ENCODE measurements around the gene DNAH7.

DNA sequence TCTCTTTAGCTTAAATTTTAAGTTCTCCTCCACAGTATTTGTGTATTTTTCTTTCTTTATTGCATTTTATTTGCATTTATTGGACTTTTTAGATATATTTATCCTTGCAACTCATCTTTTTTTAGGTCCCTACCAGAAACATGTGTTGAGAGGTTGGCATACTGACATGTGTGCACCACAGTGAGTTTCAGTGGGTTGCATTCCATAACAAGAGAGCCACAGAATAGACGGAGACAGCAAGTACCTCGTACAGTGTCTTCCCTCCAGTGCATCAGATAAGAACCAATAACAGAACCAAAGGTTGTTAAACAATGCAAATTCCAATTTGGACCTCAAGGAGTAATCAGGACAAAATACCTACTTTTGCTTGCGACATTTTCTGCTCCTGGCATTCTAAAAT, 111.9 kb downstream of the DNAH7 start:
- TF ChIP-seq, protein P1, sequence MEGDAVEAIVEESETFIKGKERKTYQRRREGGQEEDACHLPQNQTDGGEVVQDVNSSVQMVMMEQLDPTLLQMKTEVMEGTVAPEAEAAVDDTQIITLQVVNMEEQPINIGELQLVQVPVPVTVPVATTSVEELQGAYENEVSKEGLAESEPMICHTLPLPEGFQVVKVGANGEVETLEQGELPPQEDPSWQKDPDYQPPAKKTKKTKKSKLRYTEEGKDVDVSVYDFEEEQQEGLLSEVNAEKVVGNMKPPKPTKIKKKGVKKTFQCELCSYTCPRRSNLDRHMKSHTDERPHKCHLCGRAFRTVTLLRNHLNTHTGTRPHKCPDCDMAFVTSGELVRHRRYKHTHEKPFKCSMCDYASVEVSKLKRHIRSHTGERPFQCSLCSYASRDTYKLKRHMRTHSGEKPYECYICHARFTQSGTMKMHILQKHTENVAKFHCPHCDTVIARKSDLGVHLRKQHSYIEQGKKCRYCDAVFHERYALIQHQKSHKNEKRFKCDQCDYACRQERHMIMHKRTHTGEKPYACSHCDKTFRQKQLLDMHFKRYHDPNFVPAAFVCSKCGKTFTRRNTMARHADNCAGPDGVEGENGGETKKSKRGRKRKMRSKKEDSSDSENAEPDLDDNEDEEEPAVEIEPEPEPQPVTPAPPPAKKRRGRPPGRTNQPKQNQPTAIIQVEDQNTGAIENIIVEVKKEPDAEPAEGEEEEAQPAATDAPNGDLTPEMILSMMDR (IDR thresholded peaks at IDR 0.05): no peak
- no peak for TF ChIP-seq POLR2A (IDR thresholded peaks at IDR 0.05)

Data from testis (tissue), 2 donors.